Muscle of leg (tissue), 11 donors: ENCODE measurements around the gene TESK2. TPM values are rescaled to one million over a fixed set of nuclear protein-coding genes. Genes with fewer than 3 reads are reported as not detected.
"Not testable (repeated sequence)": the region's sequence is repeated elsewhere in the genome, so short reads cannot be mapped to it uniquely, and the experiment has no call there.

Source experiments
- DNase-seq: peaks from one replicate; pipeline ENCODE4 v3.0.0; 2013
- H3K27ac ChIP-seq: one replicate; pipeline ENCODE4 v1.5.1; 2013; ENCODE audit warnings: mild to moderate bottlenecking, low read length, control low read depth
- H3K27me3 ChIP-seq: one replicate; pipeline ENCODE4 v1.6.1; 2013; ENCODE audit warnings: low read length; ENCODE audit not compliant: control insufficient read depth, insufficient read depth
- H3K36me3 ChIP-seq: one replicate; pipeline ENCODE4 v1.6.1; 2013; ENCODE audit warnings: low read length; ENCODE audit not compliant: control insufficient read depth, insufficient read depth
- H3K4me1 ChIP-seq: one replicate; pipeline ENCODE4 v1.6.1; 2013; ENCODE audit warnings: low read length; ENCODE audit not compliant: control insufficient read depth, insufficient read depth
- H3K4me3 ChIP-seq: one replicate; pipeline ENCODE4 v1.5.1; 2013; ENCODE audit warnings: low read length, control low read depth
- H3K9me3 ChIP-seq: replicated peaks from 2 replicates; pipeline ENCODE4 v1.6.1; 2013; ENCODE audit warnings: low read depth, low read length; ENCODE audit not compliant: control insufficient read depth
- WGBS: methylation state at CpG from one replicate; pipeline ENCODE4 v1.1.5; 2013; ENCODE audit warnings: missing lambda C conversion rate; ENCODE audit not compliant: insufficient coverage; 5-methylcytosine and 5-hydroxymethylcytosine counted together
- polyA plus RNA-seq, 8 donors: library from polyadenylated mRNA; unstranded; fragments of 120-200 nt; gene quantifications; one replicate each; pipeline versions ENCODE4 v1.2.1 to v1.2.3, GENCODE V29; 2013; ENCODE audit warnings: inconsistent platforms in 1 of 8, low replicate concordance in 1 of 8; ENCODE audit not compliant: insufficient read length in 8 of 8, insufficient read depth in 1 of 8
- total RNA-seq: library from RNA; stranded (reverse); fragments of 120-200 nt; gene quantifications from one replicate; pipeline ENCODE4 v1.2.4, GENCODE V29; 2013

TESK2 gene
- total and polyA plus RNA-seq, 9 donors: 1.3 to 3.1 (median 2.2) TPM

- peak overlapping the region; percentile 92 for H3K27ac ChIP-seq
- H3K9me3 ChIP-seq: no peaks in the 10 kb centered on the region
- WGBS: 91% methylated on average over 13 of the region's 21 CpGs
- H3K27me3 ChIP-seq: no peaks in the 10 kb centered on the region
- H3K4me1 ChIP-seq: peaks cover 8% of the 10 kb centered on the region
- peak overlapping the region; percentile 99 for H3K4me3 ChIP-seq
- H3K36me3 ChIP-seq: peaks cover 5% of the 10 kb centered on the region
- DNase-seq: no peak
Measured at GRCh38 chr1:45522324-45523104, 31.6 kb upstream of the TESK2 start.

DNA sequence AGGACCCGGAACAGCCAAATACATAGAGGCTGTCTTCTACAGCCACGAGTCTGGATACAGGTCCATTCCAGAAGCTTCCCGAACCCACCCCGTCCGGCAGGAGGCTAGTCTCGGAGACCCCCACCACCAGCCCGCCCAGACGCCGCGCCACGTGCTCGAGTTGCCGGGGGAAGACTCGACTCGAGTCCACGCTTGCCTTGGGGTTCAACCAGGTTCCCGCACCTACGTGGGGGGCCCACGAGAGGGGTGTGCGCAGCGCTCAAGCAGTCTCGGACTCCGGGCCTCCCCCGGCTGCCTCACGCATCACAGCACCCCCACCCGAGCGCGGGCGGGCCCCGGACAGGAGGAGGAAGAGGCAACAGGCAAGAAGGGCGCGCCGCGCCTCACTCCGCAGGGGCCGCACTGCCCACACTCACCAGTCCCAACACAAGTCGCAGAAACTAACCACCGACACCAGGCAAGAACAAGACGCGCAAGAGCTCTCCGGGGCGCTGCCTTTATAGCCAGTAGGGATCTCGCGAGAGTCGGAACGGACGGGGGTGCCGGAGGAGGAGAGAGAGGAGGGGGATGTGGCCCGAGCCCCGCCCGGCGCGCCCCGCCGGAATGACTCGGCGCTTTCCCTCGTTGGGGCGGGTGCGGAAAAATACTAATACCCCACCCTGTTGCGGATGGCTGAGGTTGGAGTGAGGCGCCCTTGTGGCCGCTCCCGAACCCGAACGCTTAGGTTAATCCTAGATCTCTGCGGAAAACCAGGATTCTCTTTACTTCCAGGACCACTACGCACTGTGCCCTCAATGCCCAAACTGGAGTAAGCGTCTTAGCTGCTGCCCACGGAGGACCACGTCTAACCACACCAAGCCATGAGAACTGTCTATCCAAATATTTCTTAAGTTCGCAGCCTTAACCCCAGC lies 30.7 kb upstream of the TESK2 start, which contains the start of gene PRDX1:
Gene PRDX1 (minus strand): TSS at position 472 of the 911 bp plus-strand sequence. CDS start 2,841 bp downstream, outside the sequence.
- WGBS: under 1% methylated on average over 33 of the region's 72 CpGs
- H3K4me1 ChIP-seq: peaks cover 8% of the 10 kb centered on the region

GRCh38 chr1:45519774-45520173 lies 28.8 kb upstream of the TESK2 start:
- DNase-seq, H3K27me3 ChIP-seq, H3K4me1 ChIP-seq, H3K27ac ChIP-seq, H3K4me3 ChIP-seq, H3K9me3 ChIP-seq: not testable (repeated sequence)
- 80% methylated on average over 11 of the region's 16 CpGs for WGBS
- peaks cover 25% of the 10 kb centered on the region for H3K36me3 ChIP-seq

More for the DNA sequence above, 30.7 kb upstream of the TESK2 start, which contains the start of gene PRDX1:
- Histone ChIP-seq H3K4me3 (peak within 1 kb of the TSS; percentile 99), H3K9me3 (no peaks in the 10 kb centered on the region), H3K27ac (peak within 1 kb of the TSS; percentile 92), H3K36me3 (peaks cover 11% of the 10 kb centered on the region), H3K27me3 (no peaks in the 10 kb centered on the region)
- peak; percentile 98 for DNase-seq

GRCh38 chr1:45518910-45519309 lies 27.9 kb upstream of the TESK2 start:
- peak; percentile 40 for DNase-seq
- H3K4me1 ChIP-seq: peaks cover 8% of the 10 kb centered on the region
- H3K36me3 ChIP-seq: peaks cover 33% of the 10 kb centered on the region
- WGBS: no CpG with 5 or more reads among the region's 1 CpG
- no peak overlapping the region for H3K4me3 ChIP-seq
- H3K9me3 ChIP-seq: no peaks in the 10 kb centered on the region
- no peak overlapping the region for H3K27ac ChIP-seq
- H3K27me3 ChIP-seq: no peaks in the 10 kb centered on the region

DNA sequence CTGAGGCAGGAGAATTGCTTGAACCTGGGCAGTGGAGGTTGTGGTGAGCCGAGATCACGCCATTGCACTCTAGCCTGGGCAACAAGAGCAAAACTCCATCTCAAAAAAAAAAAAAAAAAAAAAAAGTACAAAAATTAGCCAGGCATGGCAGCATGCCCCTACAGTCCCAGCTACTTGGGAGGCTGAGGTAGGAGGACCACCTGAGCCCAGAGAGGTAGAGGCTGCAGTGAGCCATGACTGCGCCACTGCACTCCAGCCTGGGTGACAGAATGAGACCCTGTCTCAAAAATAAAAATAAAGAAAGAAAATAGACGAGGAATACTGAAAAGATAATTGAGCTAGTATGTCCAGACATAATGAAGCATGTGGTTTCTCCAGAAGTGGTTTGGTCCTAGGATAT lies 27.4 kb upstream of the TESK2 start:
- peaks cover 39% of the 10 kb centered on the region for H3K36me3 ChIP-seq
- H3K4me1 ChIP-seq, H3K4me3 ChIP-seq, H3K27me3 ChIP-seq, DNase-seq, H3K9me3 ChIP-seq, H3K27ac ChIP-seq: not testable (repeated sequence)
- WGBS: no CpG with 5 or more reads among the region's 4 CpGs

DNA sequence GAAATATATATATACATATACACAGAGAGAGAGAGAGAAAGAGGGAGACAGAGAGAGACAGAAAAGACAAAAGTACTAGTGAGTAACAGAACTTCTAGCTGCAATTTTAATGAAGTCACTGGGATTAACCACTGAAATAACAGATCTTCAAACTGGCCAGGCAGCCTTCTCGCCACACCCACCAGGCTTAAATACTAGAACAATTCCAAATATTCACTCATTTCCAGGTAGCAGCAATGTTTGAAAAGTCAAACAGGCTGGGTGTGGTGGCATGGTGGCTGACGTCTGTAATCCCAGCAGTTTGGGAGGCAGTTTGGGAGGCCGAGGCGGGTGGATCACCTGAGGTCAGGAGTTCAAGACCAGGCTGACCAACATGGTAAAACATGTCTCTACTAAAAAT lies 25.5 kb upstream of the TESK2 start:
- Histone ChIP-seq H3K4me3 (no peak overlapping the region), H3K4me1 (peaks cover 8% of the 10 kb centered on the region), H3K9me3 (no peaks in the 10 kb centered on the region), H3K27me3 (no peaks in the 10 kb centered on the region), H3K36me3 (peaks cover 53% of the 10 kb centered on the region), H3K27ac (no peak overlapping the region)
- WGBS: no CpG with 5 or more reads among the region's 4 CpGs
- DNase-seq: no peak

DNA sequence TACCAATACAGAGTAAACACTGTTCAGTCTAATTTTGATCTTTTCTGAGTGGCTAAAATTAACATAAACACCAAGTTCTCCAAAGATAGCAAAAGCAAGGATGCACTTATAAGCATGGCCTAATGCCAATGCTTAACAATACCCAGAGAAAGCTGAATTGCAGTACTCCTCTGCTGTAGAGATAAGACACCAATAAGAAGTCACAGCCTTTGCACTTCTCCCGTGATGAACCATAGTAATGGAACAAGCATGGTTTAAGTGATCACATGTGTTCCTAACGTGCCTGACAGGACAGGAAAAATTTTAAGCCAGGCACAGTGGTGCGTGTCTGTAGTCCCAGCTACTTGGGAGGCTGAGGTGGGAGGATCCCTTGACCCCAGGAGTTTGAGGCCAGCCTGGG lies 25.1 kb upstream of the TESK2 start:
- Histone ChIP-seq H3K27ac (no peak overlapping the region), H3K9me3 (no peaks in the 10 kb centered on the region), H3K4me3 (no peak overlapping the region), H3K27me3 (no peaks in the 10 kb centered on the region), H3K36me3 (peaks cover 56% of the 10 kb centered on the region), H3K4me1 (peaks cover 8% of the 10 kb centered on the region)
- WGBS: 60% methylated on average over 1 of the region's 3 CpGs
- no peak for DNase-seq

GRCh38 chr1:45513532-45514260 lies 22.7 kb upstream of the TESK2 start:
- H3K9me3 ChIP-seq, H3K27me3 ChIP-seq, DNase-seq, H3K4me1 ChIP-seq, H3K4me3 ChIP-seq, H3K27ac ChIP-seq: not testable (repeated sequence)
- WGBS: 73% methylated on average over 4 of the region's 9 CpGs
- peaks cover 77% of the 10 kb centered on the region for H3K36me3 ChIP-seq

GRCh38 chr1:45512641-45513054 lies 21.7 kb upstream of the TESK2 start:
- Histone ChIP-seq H3K4me3 (no peak overlapping the region), H3K36me3 (peaks cover 79% of the 10 kb centered on the region), H3K27me3 (no peaks in the 10 kb centered on the region), H3K4me1 (no peaks in the 10 kb centered on the region), H3K27ac (no peak overlapping the region), H3K9me3 (no peaks in the 10 kb centered on the region)
- WGBS: no CpG with 5 or more reads among the region's 1 CpG
- DNase-seq: peak; percentile 62
